ENCODE measurements around the gene EEF2K.

Gene EEF2K

GRCh38 chr16:22320572-22321339 is 114.7 kb downstream of the EEF2K start:
- FAIRE-seq, result peak; percentile 82

- no peak for FAIRE-seq
Measured at GRCh38 chr16:22321340-22322001, 115.4 kb downstream of the EEF2K start.

GRCh38 chr16:22322021-22322471 is 116.0 kb downstream of the EEF2K start:
- no peak for FAIRE-seq

GRCh38 chr16:22322741-22323140 is 116.7 kb downstream of the EEF2K start:
- FAIRE-seq, result no peak

- no peak for FAIRE-seq
Measured at GRCh38 chr16:22323173-22323958, 117.3 kb downstream of the EEF2K start.

- FAIRE-seq, result no peak
Measured at GRCh38 chr16:22323959-22324786, 118.1 kb downstream of the EEF2K start.

- no peak for FAIRE-seq
Measured at GRCh38 chr16:22324787-22325597, 118.9 kb downstream of the EEF2K start.

GRCh38 chr16:22325598-22326368 is 119.7 kb downstream of the EEF2K start:
- FAIRE-seq, result no peak

- FAIRE-seq, result no peak
Measured at GRCh38 chr16:22326369-22326652, 120.2 kb downstream of the EEF2K start.

GRCh38 chr16:22326771-22327445 is 120.8 kb downstream of the EEF2K start:
- FAIRE-seq, result no peak

GRCh38 chr16:22327446-22327775 is 121.3 kb downstream of the EEF2K start:
- FAIRE-seq, result no peak

- FAIRE-seq, result no peak
Measured at GRCh38 chr16:22328081-22328725, 122.1 kb downstream of the EEF2K start.

GRCh38 chr16:22329199-22329695 is 123.2 kb downstream of the EEF2K start:
- no peak for FAIRE-seq

- no peak for FAIRE-seq
Measured at GRCh38 chr16:22330326-22330725, 124.2 kb downstream of the EEF2K start.

- FAIRE-seq, result no peak
Measured at GRCh38 chr16:22333457-22333994, 127.4 kb downstream of the EEF2K start.

GRCh38 chr16:22335668-22336246 is 129.7 kb downstream of the EEF2K start:
- no peak for FAIRE-seq

GRCh38 chr16:22336581-22336980 is 130.5 kb downstream of the EEF2K start:
- FAIRE-seq, result no peak

- no peak for FAIRE-seq
Measured at GRCh38 chr16:22337045-22337444, 131.0 kb downstream of the EEF2K start.

Data from islet of Langerhans (tissue), 1 donor.